GM23338 (cell line): ENCODE results near the gene IQCE. TPM values are rescaled to one million over a fixed set of nuclear protein-coding genes. Genes with fewer than 3 reads are reported as not detected.

ENCODE experiments used
- ATAC-seq: fragments of 200-7000 bp; cut with Tn5 transposase; 3 replicates; pipeline ENCODE4 v1.9.1; 2020
- DNase-seq: peaks from one replicate; pipeline ENCODE4 v3.0.0-alpha.2; 2015; ENCODE audit warnings: low spot score
- H2AFZ ChIP-seq: fragments of 200-600 bp; sonication (generic); 2 replicates; pipeline ENCODE4 v1.8.0; 2016; ENCODE audit warnings: antibody characterized with exemption, mild to moderate bottlenecking, moderate library complexity
- H3F3A ChIP-seq: fragments of 200-600 bp; sonication (generic); replicated peaks from 2 replicates; pipeline ENCODE4 v1.8.0; 2017; ENCODE audit warnings: antibody characterized with exemption, mixed run types, low read depth
- H3K27ac ChIP-seq: fragments of 200-600 bp; sonication (generic); 2 replicates; pipeline ENCODE4 v1.6.1; 2016; ENCODE audit warnings: low read depth
- H3K27me3 ChIP-seq: fragments of 200-600 bp; sonication (generic); 2 replicates; pipeline ENCODE4 v1.8.0; 2016; ENCODE audit warnings: mild to moderate bottlenecking, mixed run types, moderate library complexity; ENCODE audit not compliant: insufficient read depth
- H3K36me3 ChIP-seq: fragments of 200-600 bp; sonication (generic); 2 replicates; pipeline ENCODE4 v1.8.0; 2016; ENCODE audit warnings: mild to moderate bottlenecking; ENCODE audit not compliant: insufficient read depth
- H3K4me1 ChIP-seq: fragments of 200-600 bp; sonication (generic); 2 replicates; pipeline ENCODE4 v1.8.0; 2016; ENCODE audit warnings: mild to moderate bottlenecking, moderate library complexity; ENCODE audit not compliant: insufficient read depth
- H3K4me2 ChIP-seq: fragments of 200-600 bp; sonication (generic); 2 replicates; pipeline ENCODE4 v1.7.1; 2017; ENCODE audit warnings: mixed run types
- H3K4me3 ChIP-seq: fragments of 200-600 bp; sonication (generic); 2 replicates; pipeline ENCODE4 v1.6.1; 2016; ENCODE audit warnings: mixed run types
- H3K79me2 ChIP-seq: fragments of 200-600 bp; sonication (generic); replicated peaks from 2 replicates; pipeline ENCODE4 v1.8.0; 2017; ENCODE audit warnings: mild to moderate bottlenecking; ENCODE audit not compliant: insufficient read depth
- H3K9me2 ChIP-seq: fragments of 200-600 bp; sonication (generic); 2 replicates; pipeline ENCODE4 v1.8.0; 2017; ENCODE audit not compliant: insufficient read depth
- H4K20me1 ChIP-seq: fragments of 200-600 bp; sonication (generic); replicated peaks from 2 replicates; pipeline ENCODE4 v1.8.0; 2017; ENCODE audit warnings: mild to moderate bottlenecking; ENCODE audit not compliant: insufficient read depth
- H3K27ac Mint-ChIP-seq: 2 replicates; pipeline ENCODE4 v1.8.0; 2020; ENCODE audit warnings: inconsistent platforms, mild to moderate bottlenecking, moderate library complexity, mixed read lengths
- H3K27me3 Mint-ChIP-seq: 3 replicates; pipeline ENCODE4 v1.8.0; 2022; ENCODE audit warnings: low read depth, mild to moderate bottlenecking, moderate library complexity, mixed read lengths, inconsistent platforms; ENCODE audit not compliant: insufficient read depth, poor library complexity
- H3K36me3 Mint-ChIP-seq: 3 replicates; pipeline ENCODE4 v1.8.0; 2021; ENCODE audit warnings: low read depth, mild to moderate bottlenecking, inconsistent platforms, moderate library complexity, mixed read lengths
- H3K4me1 Mint-ChIP-seq: 3 replicates; pipeline ENCODE4 v1.8.0; 2020; ENCODE audit warnings: mild to moderate bottlenecking, inconsistent platforms, mixed read lengths
- H3K4me3 Mint-ChIP-seq: 3 replicates; pipeline ENCODE4 v1.8.0; 2021; ENCODE audit warnings: moderate library complexity, mild to moderate bottlenecking, inconsistent platforms, mixed read lengths
- H3K9me3 Mint-ChIP-seq: 3 replicates; pipeline ENCODE4 v1.8.0; 2020; ENCODE audit warnings: moderate library complexity, mild to moderate bottlenecking, inconsistent platforms, mixed read lengths
- CREB1 ChIP-seq: fragments of 250-450 bp; sonication (Bioruptor Pico); IDR thresholded peaks from 2 replicates; pipeline ENCODE4 v1.5.0; 2020; ENCODE audit warnings: low read depth, mild to moderate bottlenecking, moderate library complexity
- CTCF ChIP-seq, 2 experiments: fragments of 200-600 bp in 1 of 2; sonication (generic) in 1 of 2; conservative IDR thresholded peaks; 2 replicates each; pipeline versions ENCODE4 v1.5.1 to v1.6.1; 2016 to 2017; ENCODE audit warnings: antibody characterized with exemption in 2 of 2, low read depth in 2 of 2, mild to moderate bottlenecking in 2 of 2, moderate library complexity in 1 of 2
- ETS1 ChIP-seq: IDR thresholded peaks from 2 replicates; pipeline ENCODE4 v1.6.1; 2016; ENCODE audit warnings: antibody characterized with exemption
- EZH2 ChIP-seq: fragments of 200-600 bp; sonication (generic); IDR thresholded peaks from one replicate; pipeline ENCODE4 v1.8.0; 2017; ENCODE audit warnings: antibody characterized with exemption, mild to moderate bottlenecking, low read depth; ENCODE audit not compliant: unreplicated experiment
- EZH2phosphoT487 ChIP-seq: fragments of 200-600 bp; sonication (generic); IDR thresholded peaks from one replicate; pipeline ENCODE4 v1.8.1; 2018; ENCODE audit warnings: antibody characterized with exemption; ENCODE audit not compliant: unreplicated experiment
- JUNB ChIP-seq: IDR thresholded peaks from one replicate; pipeline ENCODE4 v1.6.1; 2016; ENCODE audit warnings: antibody characterized with exemption; ENCODE audit not compliant: unreplicated experiment
- NANOG ChIP-seq: IDR thresholded peaks from 2 replicates; pipeline ENCODE4 v1.6.1; 2016; ENCODE audit warnings: antibody characterized with exemption, borderline replicate concordance
- REST ChIP-seq: IDR thresholded peaks from one replicate; pipeline ENCODE4 v1.6.1; 2018; ENCODE audit warnings: antibody characterized with exemption; ENCODE audit not compliant: unreplicated experiment
- STAT1 ChIP-seq: IDR thresholded peaks from one replicate; pipeline ENCODE4 v1.6.1; 2016; ENCODE audit warnings: antibody characterized with exemption; ENCODE audit not compliant: unreplicated experiment
- ZNF114 ChIP-seq: fragments of 250-450 bp; sonication (Bioruptor Pico); IDR thresholded peaks from 2 replicates; pipeline ENCODE4 v1.5.0; 2020; ENCODE audit warnings: mild to moderate bottlenecking, moderate library complexity
- ZNF331 ChIP-seq: fragments of 250-450 bp; sonication (Bioruptor Pico); IDR thresholded peaks from 2 replicates; pipeline ENCODE4 v1.5.0; 2020; ENCODE audit warnings: low read depth, mild to moderate bottlenecking, moderate library complexity
- ZNF462 ChIP-seq: fragments of 250-450 bp; sonication (Bioruptor Pico); IDR thresholded peaks from 2 replicates; pipeline ENCODE4 v1.5.0; 2020; ENCODE audit warnings: mild to moderate bottlenecking, moderate library complexity
- polyA plus RNA-seq: library from polyadenylated mRNA; unstranded; fragments of >200 nt; fragmentation: Nextera tagmentation; extraction: Ambion mirVana; gene quantifications from 2 replicates; pipeline ENCODE4 v1.2.1, GENCODE V29; 2016
- total RNA-seq: library from RNA; depleted of rRNA; stranded (reverse); fragments of >200 nt; shearing (Covaris generic); gene quantifications from 2 replicates; pipeline ENCODE4 v1.2.3, GENCODE V29; 2014

Gene IQCE
- total and polyA plus RNA-seq, 2 experiments from 2014 or later, result 5.0 to 7.7 TPM

- Mint-ChIP-seq H3K36me3 (peaks cover 4% of the 10 kb centered on the region; the same call in 1 of the 3 replicates), H3K4me3 (peak overlapping the region; percentile 84), H3K4me1 (peaks cover 48% of the 10 kb centered on the region), H3K27me3 (peaks cover 42% of the 10 kb centered on the region), H3K27ac (no peak overlapping the region), H3K9me3 (no peaks in the 10 kb centered on the region)
- Histone ChIP-seq H2AFZ (no peak overlapping the region), H3K4me2 (peak overlapping the region; percentile 92), H3K9me2 (no peaks in the 10 kb centered on the region), H3K27ac (no peak overlapping the region), H3K4me3 (peak overlapping the region; percentile 68), H3F3A (peaks cover 6% of the 10 kb centered on the region; the same call in 1 of the 2 replicates), H3K79me2 (peaks cover 14% of the 10 kb centered on the region), H3K27me3 (peaks cover 28% of the 10 kb centered on the region), H3K36me3 (no peaks in the 10 kb centered on the region), H4K20me1 (no peaks in the 10 kb centered on the region; the same call in 1 of the 2 replicates), H3K4me1 (peaks cover 59% of the 10 kb centered on the region)
- TF ChIP-seq ZNF331 (CRISPR knock-in tag) (no peak), CTCF (conservative IDR thresholded peaks at IDR 0.05; ENCODE audit: low read depth in 2 of 2) (no peak), EZH2 (no peak), ETS1 (no peak), ZNF114 (CRISPR knock-in tag) (no peak), NANOG (no peak), REST (no peak), ZNF462 (no peak), JUNB (no peak), EZH2phosphoT487 (no peak), STAT1 (no peak), CREB1 (no peak)
- DNase-seq, result peak; percentile 47
- no peak for ATAC-seq
Observed at GRCh38 chr7:2520131-2520760, 38.5 kb upstream of the IQCE start.
